ENCODE results near the gene KIAA1143.

KIAA1143 gene

GRCh38 chr3:44761424-44762169 is at the start of gene KIAA1143, which contains the start of gene KIF15:
Gene KIAA1143 (minus strand): TSS chr3:44761619. CDS start chr3:44761602, 17 bp downstream.
Gene KIF15 (plus strand): TSS chr3:44761794. CDS start chr3:44761866, 72 bp downstream.
- DNase-seq (ENCODE audit: low read depth in 2 of 2) = peak; percentile 99

DNA sequence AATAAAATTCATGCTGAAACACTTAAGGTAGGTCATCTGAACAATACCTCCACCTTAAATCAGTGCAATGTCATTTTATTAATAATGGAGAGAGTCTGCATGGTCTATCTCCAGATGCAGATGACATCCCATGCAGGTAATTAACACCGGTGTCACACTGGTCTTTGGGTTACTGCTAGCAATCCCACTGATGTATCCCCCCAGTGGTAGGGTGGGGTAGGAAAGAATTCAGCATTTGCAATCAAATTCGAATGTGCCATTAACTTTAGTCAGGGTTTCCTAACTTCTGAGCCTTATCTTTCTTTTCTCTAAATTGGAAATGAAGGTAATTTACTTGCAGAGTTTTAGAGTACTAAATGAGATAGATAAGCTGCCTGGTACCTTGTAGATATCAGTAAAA is 44.5 kb upstream of the KIAA1143 start:
- no peak for DNase-seq (ENCODE audit: low read depth in 2 of 2)

- no peak for DNase-seq (ENCODE audit: low read depth in 2 of 2)
Observed at GRCh38 chr3:44803298-44803697, 41.9 kb upstream of the KIAA1143 start.

GRCh38 chr3:44802011-44802410 is 40.6 kb upstream of the KIAA1143 start:
- DNase-seq (ENCODE audit: low read depth in 2 of 2) = no peak

GRCh38 chr3:44795197-44795596 is 33.8 kb upstream of the KIAA1143 start:
- no peak for DNase-seq (ENCODE audit: low read depth in 2 of 2)

DNA sequence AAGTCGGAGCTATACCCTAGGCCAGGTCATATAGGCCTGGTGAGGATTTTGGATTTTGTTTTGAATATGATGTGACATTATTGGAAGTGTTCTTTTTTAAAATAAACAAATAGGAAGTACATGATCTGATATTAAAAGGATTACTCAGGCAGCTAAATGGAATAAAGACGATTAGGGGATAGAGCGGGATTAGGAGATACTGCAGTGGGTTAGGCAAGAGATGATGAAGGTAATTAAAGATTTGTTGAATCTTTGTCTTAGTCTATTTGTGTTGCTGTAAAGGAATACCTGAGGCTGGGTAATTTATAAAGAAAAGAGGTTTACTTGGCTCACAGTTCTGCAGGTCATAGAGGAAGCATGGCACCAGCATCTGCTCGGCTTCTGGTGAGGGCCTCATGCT is 21.5 kb upstream of the KIAA1143 start:
- no peak for DNase-seq (ENCODE audit: low read depth in 2 of 2)

GRCh38 chr3:44772099-44772442 is 10.7 kb upstream of the KIAA1143 start:
- DNase-seq (ENCODE audit: low read depth in 2 of 2) = no peak

GRCh38 chr3:44771424-44772098 is 10.1 kb upstream of the KIAA1143 start:
- no peak for DNase-seq (ENCODE audit: low read depth in 2 of 2)

- DNase-seq (ENCODE audit: low read depth in 2 of 2) = no peak
Observed at GRCh38 chr3:44764248-44764647, 2.8 kb upstream of the KIAA1143 start.

DNA sequence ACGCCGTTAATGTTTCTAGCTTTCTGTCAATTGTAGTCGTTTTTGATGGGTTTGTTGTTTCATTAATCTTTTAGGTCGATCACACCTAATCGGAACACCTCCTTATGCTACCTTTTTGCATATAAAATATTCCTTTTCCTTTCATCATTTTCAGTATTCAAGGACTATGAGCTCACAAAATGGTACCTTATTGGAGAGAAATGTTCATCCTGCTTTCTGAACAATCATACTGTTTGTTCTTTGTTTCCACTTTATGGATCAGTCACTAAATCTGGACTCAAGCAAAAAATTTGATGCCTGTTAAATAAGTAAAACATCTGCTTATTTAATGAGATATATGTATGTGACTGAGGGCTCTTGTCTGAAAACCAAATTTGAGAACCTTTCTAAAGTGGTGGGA is 1.3 kb upstream of the KIAA1143 start:
- no peak for DNase-seq (ENCODE audit: low read depth in 2 of 2)

- DNase-seq (ENCODE audit: low read depth in 2 of 2) = no peak
Observed at GRCh38 chr3:44762170-44762677, 805 bp upstream of the KIAA1143 start.

- DNase-seq (ENCODE audit: low read depth in 2 of 2) = no peak
Observed at GRCh38 chr3:44761101-44761423, 357 bp downstream of the KIAA1143 start.

DNA sequence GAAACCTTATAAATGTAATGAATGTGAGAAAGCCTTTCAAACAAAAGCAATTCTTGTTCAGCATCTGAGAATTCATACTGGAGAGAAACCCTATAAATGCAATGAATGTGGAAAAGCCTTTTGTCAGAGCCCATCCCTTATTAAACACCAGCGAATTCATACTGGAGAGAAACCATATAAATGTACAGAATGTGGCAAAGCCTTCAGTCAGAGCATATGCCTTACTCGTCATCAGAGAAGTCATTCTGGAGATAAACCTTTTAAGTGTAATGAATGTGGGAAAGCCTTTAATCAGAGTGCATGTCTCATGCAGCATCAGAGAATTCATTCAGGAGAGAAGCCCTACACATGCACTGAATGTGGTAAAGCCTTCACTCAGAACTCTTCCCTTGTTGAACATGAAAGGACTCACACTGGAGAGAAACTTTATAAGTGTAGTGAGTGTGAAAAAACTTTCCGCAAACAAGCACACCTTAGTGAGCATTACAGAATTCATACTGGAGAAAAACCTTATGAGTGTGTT is 26.7 kb downstream of the KIAA1143 start:
- no peak for DNase-seq (ENCODE audit: low read depth in 2 of 2)

- peak; percentile 62 to 82 for DNase-seq (ENCODE audit: low read depth in 2 of 2)
Observed at GRCh38 chr3:44729384-44729910, 32.0 kb downstream of the KIAA1143 start, which contains the start of gene ZNF501. Gene ZNF501 (plus strand): TSS chr3:44729635. CDS start chr3:44734422, 4,787 bp downstream.

DNA sequence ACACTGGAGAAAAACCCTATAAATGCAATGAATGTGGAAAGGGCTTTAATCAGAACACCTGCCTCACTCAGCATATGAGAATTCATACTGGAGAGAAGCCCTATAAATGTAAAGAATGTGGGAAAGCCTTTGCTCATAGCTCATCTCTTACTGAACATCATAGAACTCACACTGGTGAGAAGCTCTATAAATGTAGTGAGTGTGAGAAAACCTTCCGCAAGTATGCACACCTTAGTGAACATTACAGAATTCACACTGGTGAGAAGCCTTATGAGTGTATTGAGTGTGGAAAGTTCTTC is 39.4 kb downstream of the KIAA1143 start:
- no peak for DNase-seq (ENCODE audit: low read depth in 2 of 2)

GRCh38 chr3:44721231-44722102 is 40.0 kb downstream of the KIAA1143 start:
- no peak for DNase-seq (ENCODE audit: low read depth in 2 of 2)

DNA sequence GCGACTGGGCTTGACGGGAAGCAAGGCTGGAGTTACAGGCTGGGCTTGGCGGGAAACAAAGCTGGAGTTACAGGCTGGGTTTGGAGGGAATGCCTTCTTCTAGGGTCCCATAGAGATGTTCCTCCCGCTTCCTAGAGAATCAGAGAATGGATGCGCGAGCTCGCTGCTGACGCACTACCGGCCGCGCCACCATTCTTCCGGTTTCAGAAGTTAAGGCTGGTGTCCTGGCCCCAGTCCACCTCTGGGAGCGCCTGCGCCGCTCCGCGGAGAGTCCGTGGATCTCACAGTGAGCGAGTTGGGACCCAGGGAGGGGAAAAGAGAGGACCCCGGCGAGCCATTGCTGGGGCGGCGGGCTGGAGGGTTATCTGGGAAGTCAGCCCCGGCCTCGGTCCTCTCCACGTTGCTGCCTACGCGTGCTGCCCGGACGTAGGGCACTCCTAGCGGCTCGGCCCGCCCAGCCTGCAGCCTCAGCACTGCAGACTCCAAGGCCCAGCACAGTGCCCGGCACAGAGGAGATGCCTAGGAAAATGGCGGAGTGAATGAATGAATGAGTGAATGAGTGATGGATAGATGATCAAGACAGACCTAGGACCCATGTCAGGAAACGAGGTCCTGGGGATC is 48.9 kb downstream of the KIAA1143 start, which contains the start of gene ZNF502:
ZNF502 (plus strand) TSS at position 206 of the 621 bp plus-strand sequence. CDS start 7,602 bp downstream, outside the sequence.
- peak; percentile 38 to 54 for DNase-seq (ENCODE audit: low read depth in 2 of 2)

Data from stimulated activated CD4-positive, alpha-beta T cell treated with anti-CD3 and anti-CD28 coated beads, Interleukin-1b, Interleukin-23, amount 100 ng/mL, for 4 hours (primary cell).